Neural progenitor cell (in vitro differentiated cells): Measurements from ENCODE around the gene GALNT17. TPM values are rescaled to one million over a fixed set of nuclear protein-coding genes. Genes with fewer than 3 reads are reported as not detected.

Source experiments
- DNase-seq: peaks from one replicate; pipeline ENCODE4 v3.0.0-alpha.2; 2016; ENCODE audit warnings: low spot score
- H2AFZ ChIP-seq: fragments of 200-600 bp; sonication (generic); replicated peaks from 2 replicates; pipeline ENCODE4 v1.6.1; 2016; ENCODE audit warnings: antibody characterized with exemption
- H3F3A ChIP-seq: fragments of 200-600 bp; sonication (generic); 2 replicates; pipeline ENCODE4 v1.6.1; 2016; ENCODE audit warnings: antibody characterized with exemption, low read depth
- H3K27ac ChIP-seq: fragments of 200-600 bp; sonication (generic); 2 replicates; pipeline ENCODE4 v1.5.1; 2016; ENCODE audit warnings: mild to moderate bottlenecking
- H3K27me3 ChIP-seq: fragments of 200-600 bp; sonication (generic); 2 replicates; pipeline ENCODE4 v1.6.1; 2016; ENCODE audit warnings: mild to moderate bottlenecking, moderate library complexity
- H3K36me3 ChIP-seq: fragments of 200-600 bp; sonication (generic); 2 replicates; pipeline ENCODE4 v1.5.1; 2016
- H3K4me1 ChIP-seq: fragments of 200-600 bp; sonication (generic); 2 replicates; pipeline ENCODE4 v1.6.1; 2016; ENCODE audit warnings: mixed run types
- H3K4me2 ChIP-seq: fragments of 200-600 bp; sonication (generic); 2 replicates; pipeline ENCODE4 v1.6.1; 2016
- H3K4me3 ChIP-seq: fragments of 200-600 bp; sonication (generic); 2 replicates; pipeline ENCODE4 v1.5.1; 2016
- H3K79me2 ChIP-seq: fragments of 200-600 bp; sonication (generic); 2 replicates; pipeline ENCODE4 v1.6.1; 2016; ENCODE audit warnings: low read depth
- H3K9ac ChIP-seq: fragments of 200-600 bp; sonication (generic); 2 replicates; pipeline ENCODE4 v1.6.1; 2016
- H3K9me3 ChIP-seq: fragments of 200-600 bp; sonication (generic); 2 replicates; pipeline ENCODE4 v1.5.1; 2016; ENCODE audit warnings: low read depth
- H4K20me1 ChIP-seq: fragments of 200-600 bp; sonication (generic); 2 replicates; pipeline ENCODE4 v1.6.1; 2016; ENCODE audit warnings: low read depth
- H3K27ac Mint-ChIP-seq: 3 replicates; pipeline ENCODE4 v1.8.0; 2021; ENCODE audit warnings: mixed read lengths
- H3K27me3 Mint-ChIP-seq: 2 replicates; pipeline ENCODE4 v1.8.0; 2022; ENCODE audit warnings: low read depth, mild to moderate bottlenecking, inconsistent platforms, moderate library complexity, mixed read lengths; ENCODE audit not compliant: insufficient read depth
- H3K36me3 Mint-ChIP-seq: 3 replicates; pipeline ENCODE4 v1.8.0; 2021; ENCODE audit warnings: mixed read lengths
- H3K4me1 Mint-ChIP-seq: 3 replicates; pipeline ENCODE4 v1.8.0; 2021; ENCODE audit warnings: mixed read lengths
- H3K4me3 Mint-ChIP-seq: 3 replicates; pipeline ENCODE4 v1.8.0; 2021; ENCODE audit warnings: mild to moderate bottlenecking, moderate library complexity, mixed read lengths
- H3K9me3 Mint-ChIP-seq: 3 replicates; pipeline ENCODE4 v1.8.0; 2020; ENCODE audit warnings: mixed read lengths
- EZH2 ChIP-seq: fragments of 200-600 bp; sonication (generic); IDR thresholded peaks from 2 replicates; pipeline ENCODE4 v1.6.1; 2017; ENCODE audit warnings: antibody characterized with exemption, mild to moderate bottlenecking, moderate library complexity
- EZH2phosphoT487 ChIP-seq: fragments of 200-600 bp; sonication (generic); IDR thresholded peaks from 2 replicates; pipeline ENCODE4 v1.6.1; 2017; ENCODE audit warnings: antibody characterized with exemption
- total RNA-seq: library from RNA; depleted of rRNA; stranded (reverse); fragments of >200 nt; gene quantifications from 2 replicates; pipeline ENCODE4 v1.2.3, GENCODE V29; 2015; ENCODE audit warnings: low replicate concordance
- TF ChIP-seq, protein P1 (sequence below): fragments of 200-600 bp; sonication (generic); IDR thresholded peaks from 2 replicates; pipeline ENCODE4 v1.5.1; 2017; ENCODE audit warnings: antibody characterized with exemption, mild to moderate bottlenecking

GALNT17 gene
- total RNA-seq, 1 donor from 2014 or later: 17.1 TPM

DNA sequence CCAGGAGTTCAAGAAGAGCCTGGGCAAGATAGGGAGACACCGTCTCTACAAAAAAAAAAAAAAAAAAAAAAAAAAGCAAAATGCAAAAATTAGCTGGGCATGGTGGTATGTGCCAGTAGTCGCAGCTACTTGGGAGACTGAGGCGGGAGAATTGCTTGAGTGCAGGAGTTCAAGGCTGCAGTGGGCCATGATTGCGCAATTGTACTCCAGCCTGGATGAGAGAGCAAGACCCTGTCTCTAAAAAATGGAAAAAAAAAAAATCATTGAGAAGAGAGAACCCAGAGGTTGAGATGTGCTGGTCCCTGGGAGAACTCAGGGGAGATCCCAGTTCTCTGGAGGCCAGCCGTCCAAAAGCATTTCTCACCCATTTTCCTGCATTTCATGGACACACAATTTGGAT lies 95.2 kb downstream of the GALNT17 start:
- H3K9me3 ChIP-seq: no peaks in the 10 kb centered on the region
- H3K27ac Mint-ChIP-seq: no peak overlapping the region
- H3K9ac ChIP-seq: no peak overlapping the region
- H2AFZ ChIP-seq: no peak overlapping the region
- no peaks in the 10 kb centered on the region for H3K4me1 ChIP-seq
- H3K79me2 ChIP-seq: peaks cover 61% of the 10 kb centered on the region
- no peak overlapping the region for H3K4me2 ChIP-seq
- no peaks in the 10 kb centered on the region for H3K36me3 ChIP-seq
- no peak overlapping the region for H3K4me3 ChIP-seq
- H3K4me3 Mint-ChIP-seq: no peak overlapping the region
- no peaks in the 10 kb centered on the region for H3F3A ChIP-seq
- H3K4me1 Mint-ChIP-seq: no peaks in the 10 kb centered on the region
- no peak for DNase-seq
- TF ChIP-seq EZH2: no peak
- TF ChIP-seq, protein P1, sequence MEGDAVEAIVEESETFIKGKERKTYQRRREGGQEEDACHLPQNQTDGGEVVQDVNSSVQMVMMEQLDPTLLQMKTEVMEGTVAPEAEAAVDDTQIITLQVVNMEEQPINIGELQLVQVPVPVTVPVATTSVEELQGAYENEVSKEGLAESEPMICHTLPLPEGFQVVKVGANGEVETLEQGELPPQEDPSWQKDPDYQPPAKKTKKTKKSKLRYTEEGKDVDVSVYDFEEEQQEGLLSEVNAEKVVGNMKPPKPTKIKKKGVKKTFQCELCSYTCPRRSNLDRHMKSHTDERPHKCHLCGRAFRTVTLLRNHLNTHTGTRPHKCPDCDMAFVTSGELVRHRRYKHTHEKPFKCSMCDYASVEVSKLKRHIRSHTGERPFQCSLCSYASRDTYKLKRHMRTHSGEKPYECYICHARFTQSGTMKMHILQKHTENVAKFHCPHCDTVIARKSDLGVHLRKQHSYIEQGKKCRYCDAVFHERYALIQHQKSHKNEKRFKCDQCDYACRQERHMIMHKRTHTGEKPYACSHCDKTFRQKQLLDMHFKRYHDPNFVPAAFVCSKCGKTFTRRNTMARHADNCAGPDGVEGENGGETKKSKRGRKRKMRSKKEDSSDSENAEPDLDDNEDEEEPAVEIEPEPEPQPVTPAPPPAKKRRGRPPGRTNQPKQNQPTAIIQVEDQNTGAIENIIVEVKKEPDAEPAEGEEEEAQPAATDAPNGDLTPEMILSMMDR: no peak
- TF ChIP-seq EZH2phosphoT487: no peak
- no peak overlapping the region for H3K27ac ChIP-seq
- peaks cover 24% of the 10 kb centered on the region for H3K9me3 Mint-ChIP-seq
- peaks cover 5% of the 10 kb centered on the region for H3K27me3 Mint-ChIP-seq
- peaks cover 6% of the 10 kb centered on the region for H3K36me3 Mint-ChIP-seq
- no peaks in the 10 kb centered on the region for H3K27me3 ChIP-seq
- no peaks in the 10 kb centered on the region for H4K20me1 ChIP-seq

DNA sequence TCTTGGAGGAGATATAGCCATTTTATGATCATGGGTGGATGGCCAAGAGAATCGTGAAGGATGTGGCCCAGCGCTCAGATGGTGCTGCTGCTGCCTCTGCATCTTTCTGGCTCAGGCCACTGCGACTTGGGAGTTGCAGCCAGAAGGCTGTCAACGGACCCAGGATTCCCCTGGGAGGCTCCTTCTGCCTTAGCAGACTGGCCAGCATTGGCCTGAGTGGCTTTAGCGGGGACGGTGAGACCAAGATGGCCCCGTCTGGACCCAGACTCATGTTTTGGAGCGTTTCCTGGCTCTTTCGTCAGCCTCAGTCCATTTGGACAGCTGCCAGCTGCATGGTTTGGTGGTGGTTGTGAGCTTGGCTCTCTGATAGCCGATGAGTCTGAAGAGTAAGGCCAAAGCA lies 97.2 kb downstream of the GALNT17 start:
- Histone ChIP-seq H3K27ac (no peak overlapping the region), H4K20me1 (no peaks in the 10 kb centered on the region), H3K79me2 (peaks cover 42% of the 10 kb centered on the region), H3K4me1 (no peaks in the 10 kb centered on the region), H3K36me3 (no peaks in the 10 kb centered on the region), H3F3A (no peaks in the 10 kb centered on the region), H3K27me3 (no peaks in the 10 kb centered on the region), H3K4me2 (no peak overlapping the region), H3K4me3 (no peak overlapping the region), H3K9ac (no peak overlapping the region), H3K9me3 (no peaks in the 10 kb centered on the region), H2AFZ (no peak overlapping the region)
- TF ChIP-seq EZH2phosphoT487 (no peak), EZH2 (no peak)
- TF ChIP-seq, protein P1: no peak
- Mint-ChIP-seq H3K9me3 (peaks cover 24% of the 10 kb centered on the region), H3K36me3 (peaks cover 6% of the 10 kb centered on the region), H3K4me1 (no peaks in the 10 kb centered on the region), H3K27me3 (peaks cover 3% of the 10 kb centered on the region), H3K27ac (no peak overlapping the region), H3K4me3 (no peak overlapping the region)
- no peak for DNase-seq

DNA sequence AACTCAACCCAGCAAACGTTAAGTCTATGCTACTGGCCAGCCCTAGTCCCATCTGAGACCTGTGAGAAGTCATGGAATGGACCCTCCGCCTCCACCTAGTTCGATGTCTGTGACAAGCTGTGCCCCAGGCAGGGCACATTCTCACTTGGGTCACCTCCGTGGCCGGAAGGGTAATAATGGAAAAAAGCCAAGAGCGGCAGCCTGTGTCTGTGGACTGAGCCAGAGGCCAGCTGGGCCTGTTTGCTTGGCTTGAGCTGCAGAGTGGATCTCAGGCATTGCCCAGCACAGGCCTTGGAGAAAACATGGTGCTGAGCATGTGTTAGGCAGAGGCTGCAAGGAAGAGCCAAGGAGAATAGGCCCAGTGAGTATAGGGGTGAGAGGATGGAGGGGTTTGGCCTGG lies 97.8 kb downstream of the GALNT17 start:
- H3K4me2 ChIP-seq: no peak overlapping the region
- TF ChIP-seq, protein P1: no peak
- no peak for TF ChIP-seq EZH2
- no peak for TF ChIP-seq EZH2phosphoT487
- Mint-ChIP-seq H3K27ac (no peak overlapping the region), H3K27me3 (peaks cover 3% of the 10 kb centered on the region), H3K36me3 (peaks cover 6% of the 10 kb centered on the region), H3K9me3 (peaks cover 24% of the 10 kb centered on the region), H3K4me3 (no peak overlapping the region), H3K4me1 (no peaks in the 10 kb centered on the region)
- H4K20me1 ChIP-seq: no peaks in the 10 kb centered on the region
- H3K36me3 ChIP-seq: no peaks in the 10 kb centered on the region
- H3F3A ChIP-seq: no peaks in the 10 kb centered on the region
- no peak overlapping the region for H3K4me3 ChIP-seq
- no peak overlapping the region for H3K27ac ChIP-seq
- no peak overlapping the region for H3K9ac ChIP-seq
- no peaks in the 10 kb centered on the region for H3K9me3 ChIP-seq
- no peaks in the 10 kb centered on the region for H3K27me3 ChIP-seq
- no peak for DNase-seq
- no peak overlapping the region for H2AFZ ChIP-seq
- peaks cover 41% of the 10 kb centered on the region for H3K79me2 ChIP-seq
- H3K4me1 ChIP-seq: no peaks in the 10 kb centered on the region
